ENCODE results near the gene MAGI3.

Gene MAGI3

DNA sequence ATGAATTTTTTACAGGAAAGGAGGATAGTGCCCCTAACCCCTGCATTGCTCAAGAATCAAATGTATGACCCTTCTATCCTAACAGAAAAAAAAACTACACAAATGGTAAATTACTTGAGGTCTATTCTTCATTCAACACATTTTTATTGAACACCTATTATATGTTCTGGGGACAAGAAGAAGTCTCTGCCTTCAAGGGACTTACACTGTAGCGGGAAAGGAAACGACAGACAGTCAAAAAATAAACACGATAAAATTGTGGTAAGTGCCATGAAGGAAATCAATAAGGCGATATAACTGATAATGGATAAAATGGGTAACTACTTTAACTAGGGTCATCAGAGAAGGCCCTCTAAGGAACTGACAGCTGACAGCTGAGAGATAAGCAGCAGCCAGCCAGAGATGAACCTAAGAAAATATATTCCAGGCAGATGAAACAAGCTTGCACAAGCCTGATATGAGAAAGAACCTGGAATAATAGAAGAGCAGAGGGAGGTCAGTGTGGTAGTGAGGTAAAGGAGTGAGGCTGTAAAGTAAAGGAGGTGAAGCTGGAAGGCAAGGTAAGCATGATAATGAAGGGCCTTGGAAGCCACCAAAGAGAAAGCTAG, 302.6 kb downstream of the MAGI3 start:
- no peak for TF ChIP-seq FOXP2 (optimal IDR thresholded peaks at IDR 0.05; ENCODE audit: borderline replicate concordance, extremely low read depth, extremely low read length, insufficient read depth)
- no peak for TF ChIP-seq TAF1 (IDR thresholded peaks at IDR 0.05; ENCODE audit: borderline replicate concordance, insufficient read depth, low read length)
- TF ChIP-seq SIN3A (IDR thresholded peaks at IDR 0.05; ENCODE audit: borderline replicate concordance, insufficient read depth, low read length), result no peak
- TF ChIP-seq, protein P1, sequence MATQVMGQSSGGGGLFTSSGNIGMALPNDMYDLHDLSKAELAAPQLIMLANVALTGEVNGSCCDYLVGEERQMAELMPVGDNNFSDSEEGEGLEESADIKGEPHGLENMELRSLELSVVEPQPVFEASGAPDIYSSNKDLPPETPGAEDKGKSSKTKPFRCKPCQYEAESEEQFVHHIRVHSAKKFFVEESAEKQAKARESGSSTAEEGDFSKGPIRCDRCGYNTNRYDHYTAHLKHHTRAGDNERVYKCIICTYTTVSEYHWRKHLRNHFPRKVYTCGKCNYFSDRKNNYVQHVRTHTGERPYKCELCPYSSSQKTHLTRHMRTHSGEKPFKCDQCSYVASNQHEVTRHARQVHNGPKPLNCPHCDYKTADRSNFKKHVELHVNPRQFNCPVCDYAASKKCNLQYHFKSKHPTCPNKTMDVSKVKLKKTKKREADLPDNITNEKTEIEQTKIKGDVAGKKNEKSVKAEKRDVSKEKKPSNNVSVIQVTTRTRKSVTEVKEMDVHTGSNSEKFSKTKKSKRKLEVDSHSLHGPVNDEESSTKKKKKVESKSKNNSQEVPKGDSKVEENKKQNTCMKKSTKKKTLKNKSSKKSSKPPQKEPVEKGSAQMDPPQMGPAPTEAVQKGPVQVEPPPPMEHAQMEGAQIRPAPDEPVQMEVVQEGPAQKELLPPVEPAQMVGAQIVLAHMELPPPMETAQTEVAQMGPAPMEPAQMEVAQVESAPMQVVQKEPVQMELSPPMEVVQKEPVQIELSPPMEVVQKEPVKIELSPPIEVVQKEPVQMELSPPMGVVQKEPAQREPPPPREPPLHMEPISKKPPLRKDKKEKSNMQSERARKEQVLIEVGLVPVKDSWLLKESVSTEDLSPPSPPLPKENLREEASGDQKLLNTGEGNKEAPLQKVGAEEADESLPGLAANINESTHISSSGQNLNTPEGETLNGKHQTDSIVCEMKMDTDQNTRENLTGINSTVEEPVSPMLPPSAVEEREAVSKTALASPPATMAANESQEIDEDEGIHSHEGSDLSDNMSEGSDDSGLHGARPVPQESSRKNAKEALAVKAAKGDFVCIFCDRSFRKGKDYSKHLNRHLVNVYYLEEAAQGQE (IDR thresholded peaks at IDR 0.05; ENCODE audit: insufficient read depth in 1 of 2, low read depth in 2 of 2, low read length in 2 of 2), result no peak
- TF ChIP-seq POLR2AphosphoS5 (IDR thresholded peaks at IDR 0.05; ENCODE audit: low read depth, low read length), result no peak

DNA sequence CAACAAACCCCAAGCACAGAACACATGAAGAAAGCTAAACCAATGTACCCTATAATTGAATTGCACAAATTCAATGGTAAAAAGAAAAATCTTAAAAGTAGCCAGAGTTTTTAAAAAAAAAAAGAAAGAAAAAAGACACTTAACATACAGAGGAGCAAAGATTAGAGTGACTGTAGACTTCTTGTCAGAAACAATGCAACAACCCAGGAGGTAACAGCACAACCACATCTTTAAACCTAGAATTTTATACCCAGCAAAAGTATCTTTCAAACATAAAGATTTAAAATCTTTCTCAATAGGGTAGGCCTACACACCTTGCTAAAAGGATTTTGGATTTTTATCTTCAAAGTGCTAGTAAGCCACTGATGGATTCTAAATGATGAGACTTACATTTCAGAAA, 304.6 kb downstream of the MAGI3 start:
- TF ChIP-seq SIN3A (IDR thresholded peaks at IDR 0.05; ENCODE audit: borderline replicate concordance, insufficient read depth, low read length), result no peak
- TF ChIP-seq POLR2AphosphoS5 (IDR thresholded peaks at IDR 0.05; ENCODE audit: low read depth, low read length), result no peak
- no peak for TF ChIP-seq TAF1 (IDR thresholded peaks at IDR 0.05; ENCODE audit: borderline replicate concordance, insufficient read depth, low read length)
- TF ChIP-seq, protein P1 (IDR thresholded peaks at IDR 0.05; ENCODE audit: insufficient read depth in 1 of 2, low read depth in 2 of 2, low read length in 2 of 2), result no peak
- no peak for TF ChIP-seq FOXP2 (optimal IDR thresholded peaks at IDR 0.05; ENCODE audit: borderline replicate concordance, extremely low read depth, extremely low read length, insufficient read depth)

DNA sequence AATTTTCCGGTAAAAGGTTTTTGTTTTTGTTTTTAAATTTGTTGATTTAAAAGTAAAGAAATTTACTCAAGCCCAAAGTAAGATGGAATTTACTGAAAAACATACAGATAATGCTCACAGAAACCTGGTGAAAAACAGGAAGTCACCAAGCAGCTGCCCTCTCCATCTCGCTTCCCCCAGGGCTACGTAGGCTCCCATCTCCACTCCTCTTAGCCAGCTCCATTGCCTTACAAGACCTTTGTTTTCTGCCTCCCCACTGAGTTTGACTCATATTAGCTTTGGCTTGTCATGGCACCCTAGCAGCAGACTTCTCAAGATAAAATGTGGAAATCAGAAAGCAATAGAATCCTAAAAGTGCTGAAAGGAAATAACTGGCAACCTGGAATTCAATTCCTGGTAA, 311.1 kb downstream of the MAGI3 start:
- TF ChIP-seq FOXP2 (optimal IDR thresholded peaks at IDR 0.05; ENCODE audit: borderline replicate concordance, extremely low read depth, extremely low read length, insufficient read depth) (no peak), TAF1 (IDR thresholded peaks at IDR 0.05; ENCODE audit: borderline replicate concordance, insufficient read depth, low read length) (no peak), SIN3A (IDR thresholded peaks at IDR 0.05; ENCODE audit: borderline replicate concordance, insufficient read depth, low read length) (no peak), POLR2AphosphoS5 (IDR thresholded peaks at IDR 0.05; ENCODE audit: low read depth, low read length) (no peak)
- TF ChIP-seq, protein P1 (IDR thresholded peaks at IDR 0.05; ENCODE audit: insufficient read depth in 1 of 2, low read depth in 2 of 2, low read length in 2 of 2), result no peak

DNA sequence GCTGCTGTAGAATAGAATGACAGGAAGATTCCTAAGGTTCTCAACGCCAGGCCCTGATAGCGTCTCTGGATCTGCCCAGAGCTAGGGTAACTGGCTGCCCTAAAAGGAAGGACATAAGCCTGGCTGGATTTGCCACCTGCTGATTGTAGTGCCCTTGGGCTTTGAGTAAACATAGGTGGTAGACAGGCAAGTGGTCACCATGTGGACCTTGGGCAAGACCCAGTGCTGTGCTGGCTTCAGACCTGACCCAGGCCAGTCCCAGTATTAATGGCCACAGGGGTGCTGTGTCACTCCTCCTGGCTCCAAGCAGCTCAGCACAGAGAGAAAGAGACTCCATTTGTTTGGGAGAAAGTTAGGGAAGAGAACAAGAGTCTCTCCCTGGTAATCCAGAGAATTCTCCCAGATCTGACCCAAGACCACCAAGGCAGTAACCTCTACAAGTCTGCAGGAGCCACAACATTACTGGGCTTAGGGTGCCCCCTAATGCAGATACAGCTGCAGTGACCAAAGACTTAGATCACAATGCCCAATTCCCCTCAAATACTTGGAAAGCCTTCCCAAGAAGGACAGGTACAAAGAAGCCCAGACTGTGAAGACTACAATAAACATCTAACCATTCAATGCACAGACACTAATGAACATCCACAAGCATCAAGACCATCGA, 324.4 kb downstream of the MAGI3 start:
- TF ChIP-seq TAF1 (IDR thresholded peaks at IDR 0.05; ENCODE audit: borderline replicate concordance, insufficient read depth, low read length) (no peak), SIN3A (IDR thresholded peaks at IDR 0.05; ENCODE audit: borderline replicate concordance, insufficient read depth, low read length) (no peak), POLR2AphosphoS5 (IDR thresholded peaks at IDR 0.05; ENCODE audit: low read depth, low read length) (no peak), FOXP2 (optimal IDR thresholded peaks at IDR 0.05; ENCODE audit: borderline replicate concordance, extremely low read depth, extremely low read length, insufficient read depth) (no peak)
- TF ChIP-seq, protein P1 (IDR thresholded peaks at IDR 0.05; ENCODE audit: insufficient read depth in 1 of 2, low read depth in 2 of 2, low read length in 2 of 2), result no peak

Measured in PFSK-1 (cell line).